IMR-90 (cell line): ENCODE results near the gene SLCO3A1. TPM values are rescaled to one million over a fixed set of nuclear protein-coding genes. Genes with fewer than 3 reads are reported as not detected.

ENCODE experiments used
- ATAC-seq: fragments of 200-7000 bp; cut with Tn5 transposase; 2 replicates; pipeline ENCODE4 v1.9.1; 2020; ENCODE audit warnings: low read depth, mild to moderate bottlenecking, moderate library complexity
- BruUV-seq: library from RNA; stranded (reverse); fragments of 400-500 nt; replicated peaks from 2 replicates; lab custom pipeline; 2021; lab: Mats Ljungman, UMichigan
- CTCF ChIA-PET: fragments of 300-600 bp; formaldehyde crosslinking; extraction: SDS; loops from one replicate; lab custom pipeline; 2021; ENCODE audit warnings: antibody characterized with exemption; lab: Yijun Ruan, JAX
- POLR2A ChIA-PET: fragments of 300-600 bp; sonication (Branson Sonifier 250); formaldehyde crosslinking; loops from one replicate; lab custom pipeline; 2022; ENCODE audit warnings: antibody characterized with exemption; ENCODE audit not compliant: unreplicated experiment; lab: Charles Lee
- DNase-seq: peaks from one replicate; pipeline ENCODE4 v3.0.0; 2013
- H2AFZ ChIP-seq: replicated peaks from 2 replicates; pipeline ENCODE3; 2013; ENCODE audit warnings: low read length, mild to moderate bottlenecking; ENCODE audit not compliant: poor library complexity
- H2AK5ac ChIP-seq: 2 replicates; pipeline ENCODE4 v1.6.1; 2013; ENCODE audit warnings: low read depth, low read length, inconsistent platforms
- H2AK9ac ChIP-seq: replicated peaks from 2 replicates; pipeline ENCODE3; 2013; ENCODE audit warnings: mild to moderate bottlenecking, low read depth, low read length, moderate library complexity; ENCODE audit not compliant: poor library complexity
- H2BK120ac ChIP-seq: 2 replicates; pipeline ENCODE4 v1.6.1; 2013; ENCODE audit warnings: low read depth, low read length, inconsistent platforms
- H2BK15ac ChIP-seq: 3 replicates; pipeline ENCODE4 v1.6.1; 2013; ENCODE audit warnings: low read depth, low read length, inconsistent platforms
- H2BK20ac ChIP-seq: 2 replicates; pipeline ENCODE4 v1.6.1; 2013; ENCODE audit warnings: low read depth, mild to moderate bottlenecking, inconsistent platforms, low read length, moderate library complexity
- H2BK5ac ChIP-seq: 2 replicates; pipeline ENCODE4 v1.6.1; 2013; ENCODE audit warnings: mild to moderate bottlenecking, low read depth, low read length, inconsistent platforms; ENCODE audit not compliant: poor library complexity, severe bottlenecking
- H3K14ac ChIP-seq: replicated peaks from 2 replicates; pipeline ENCODE4 v1.6.1; 2013; ENCODE audit warnings: low read depth, low read length, inconsistent platforms
- H3K18ac ChIP-seq: 2 replicates; pipeline ENCODE4 v1.6.1; 2013; ENCODE audit warnings: low read depth, low read length, control low read depth
- H3K23ac ChIP-seq: 2 replicates; pipeline ENCODE4 v1.6.1; 2013; ENCODE audit warnings: low read depth, low read length, inconsistent platforms
- H3K27ac ChIP-seq: 2 replicates; pipeline ENCODE4 v1.5.1; 2013; ENCODE audit warnings: mild to moderate bottlenecking, control low read depth, low read length; ENCODE audit not compliant: insufficient read depth
- H3K27me3 ChIP-seq: 2 replicates; pipeline ENCODE4 v1.6.1; 2013; ENCODE audit warnings: low read length; ENCODE audit not compliant: control insufficient read depth, insufficient read depth
- H3K36me3 ChIP-seq: 2 replicates; pipeline ENCODE4 v1.6.1; 2013; ENCODE audit warnings: low read length, mixed read lengths; ENCODE audit not compliant: control insufficient read depth, insufficient read depth
- H3K4ac ChIP-seq: 2 replicates; pipeline ENCODE4 v1.6.1; 2013; ENCODE audit warnings: low read depth, low read length, inconsistent platforms
- H3K4me1 ChIP-seq: 2 replicates; pipeline ENCODE4 v1.6.1; 2013; ENCODE audit warnings: low read length, mixed read lengths; ENCODE audit not compliant: control insufficient read depth, insufficient read depth
- H3K4me2 ChIP-seq: 2 replicates; pipeline ENCODE4 v1.6.1; 2013; ENCODE audit warnings: low read depth, mild to moderate bottlenecking, control low read depth, low read length, moderate library complexity
- H3K4me3 ChIP-seq: 2 replicates; pipeline ENCODE4 v1.5.1; 2013; ENCODE audit warnings: low read depth, mild to moderate bottlenecking, control low read depth, low read length, moderate library complexity; ENCODE audit not compliant: insufficient read depth
- H3K56ac ChIP-seq: 2 replicates; pipeline ENCODE4 v1.6.1; 2013; ENCODE audit warnings: low read length, inconsistent platforms; ENCODE audit not compliant: insufficient read depth; ENCODE audit errors: extremely low read depth
- H3K79me1 ChIP-seq, 2 experiments: 2 replicates each; pipeline ENCODE4 v1.6.1; 2013; ENCODE audit warnings: low read length in 2 of 2, inconsistent platforms in 1 of 2, low read depth in 1 of 2
- H3K9ac ChIP-seq: 2 replicates; pipeline ENCODE4 v1.6.1; 2013; ENCODE audit warnings: low read depth, low read length, control low read depth
- H3K9me1 ChIP-seq: 2 replicates; pipeline ENCODE4 v1.6.1; 2013; ENCODE audit warnings: low read length, inconsistent platforms; ENCODE audit not compliant: insufficient read depth
- H3K9me3 ChIP-seq: 2 replicates; pipeline ENCODE4 v1.6.1; 2013; ENCODE audit warnings: low read length; ENCODE audit not compliant: control insufficient read depth, insufficient read depth
- H4K20me1 ChIP-seq: 2 replicates; pipeline ENCODE4 v1.6.1; 2013; ENCODE audit warnings: low read length, inconsistent platforms; ENCODE audit not compliant: insufficient read depth
- H4K5ac ChIP-seq: 2 replicates; pipeline ENCODE4 v1.6.1; 2013; ENCODE audit warnings: mild to moderate bottlenecking, low read depth, low read length, control low read depth
- H4K8ac ChIP-seq, 2 experiments: 2 replicates each; pipeline ENCODE4 v1.6.1; 2013; ENCODE audit warnings: low read depth in 2 of 2, low read length in 2 of 2, control low read depth in 1 of 2, inconsistent platforms in 1 of 2
- H4K91ac ChIP-seq: 2 replicates; pipeline ENCODE4 v1.6.1; 2013; ENCODE audit warnings: low read depth, low read length, inconsistent platforms; ENCODE audit not compliant: insufficient read depth
- CEBPB ChIP-seq: IDR thresholded peaks from 2 replicates; pipeline ENCODE4 v1.6.1; 2012; ENCODE audit warnings: low read depth, low read length, improper control_type of control experiment
- FOS ChIP-seq: fragments of 150-350 bp; IDR thresholded peaks from 2 replicates; pipeline ENCODE4 v1.6.1; 2016; ENCODE audit warnings: low read depth, low read length
- RFX5 ChIP-seq: IDR thresholded peaks from 2 replicates; pipeline ENCODE4 v1.8.0; 2012; ENCODE audit warnings: low read depth, mild to moderate bottlenecking, low read length, moderate library complexity
- WGBS, 2 experiments: methylation state at CpG; one replicate each; pipeline versions ENCODE4 v1.1.5 to v1.1.7; 2013; ENCODE audit warnings: missing lambda C conversion rate in 2 of 2; ENCODE audit not compliant: insufficient read length in 1 of 2; ENCODE audit errors: extremely low coverage in 2 of 2; 5-methylcytosine and 5-hydroxymethylcytosine counted together
- dilution Hi-C: fragments of 300-500 bp; cut with HindIII; formaldehyde crosslinking; loops from one replicate; pipeline ENCODE4 v1.14.3; 2018; ENCODE audit warnings: low sequenced_read_pairs; ENCODE audit not compliant: unreplicated experiment
- in situ Hi-C: fragments of 300-500 bp; cut with MboI; formaldehyde crosslinking; loops from 3 replicates; pipeline ENCODE4 v1.14.3; 2019; ENCODE audit warnings: low sequenced_read_pairs, inconsistent platforms, mixed read lengths
- intact Hi-C: fragments of 100-400 bp; cut with micrococcal nuclease; formaldehyde crosslinking; loops from 2 replicates; pipeline ENCODE4 v1.10.0; 2022
- polyA plus RNA-seq, 3 experiments: library from polyadenylated mRNA; depleted of rRNA; stranded (reverse); fragments of >200 nt; gene quantifications; 2 replicates each; pipeline ENCODE4 v1.2.3, GENCODE V29; 2012; ENCODE audit warnings: low replicate concordance in 1 of 3
- total RNA-seq: library from RNA; depleted of rRNA; stranded (reverse); fragments of >200 nt; gene quantifications from 2 replicates; pipeline ENCODE4 v1.2.3, GENCODE V29; 2012

The SLCO3A1 gene
- total and polyA plus RNA-seq, 2 of the 4 experiments (the other 2 are of a cell fraction), result 4.7 to 8.1 TPM

- BruUV-seq, result no TSS peak
- H2BK5ac ChIP-seq, result no peak overlapping the region
- 80% methylated on average over 1 of the region's 3 CpGs; no CpG with 5 or more reads in 1 of the 2 experiments for WGBS, 2 experiments
- H2BK20ac ChIP-seq, result no peak overlapping the region
- H3K9ac ChIP-seq, result no peak overlapping the region
- no peaks in the 10 kb centered on the region for H4K20me1 ChIP-seq
- H3K9me3 ChIP-seq, result no peaks in the 10 kb centered on the region; the same call in 1 of the 2 replicates
- H4K91ac ChIP-seq, result no peak overlapping the region
- no peak overlapping the region for H3K4me2 ChIP-seq
- no peak overlapping the region for H3K18ac ChIP-seq
- peak; percentile 55 for DNase-seq
- no peak overlapping the region for H2AK9ac ChIP-seq
- no peaks in the 10 kb centered on the region for H3K9me1 ChIP-seq
- intact Hi-C loops (no loop called here), dilution Hi-C loops (no loop called here), in situ Hi-C loops (no loop called here)
- H2BK120ac ChIP-seq, result no peak overlapping the region
- H2AK5ac ChIP-seq, result no peak overlapping the region
- no peak overlapping the region for H4K8ac ChIP-seq
- H3K4ac ChIP-seq, result no peak overlapping the region
- no peak for TF ChIP-seq RFX5
- no peak for TF ChIP-seq FOS
- TF ChIP-seq CEBPB, result peak; percentile 53; the same call in 1 of the 2 replicates
- no peaks in the 10 kb centered on the region for H3K4me1 ChIP-seq
- H2AFZ ChIP-seq, result no peak overlapping the region
- H3K56ac ChIP-seq, result no peak overlapping the region
- no peak overlapping the region for H2BK15ac ChIP-seq
- no peaks in the 10 kb centered on the region for H3K27me3 ChIP-seq
- ATAC-seq, result peak; percentile 35
- H4K5ac ChIP-seq, result no peak overlapping the region
- no peaks in the 10 kb centered on the region for H3K79me1 ChIP-seq
- ChIA-PET CTCF (interaction anchor here (0.6 kb wide), 1 partner anchor 971 kb away, joined by 4 read pairs; no protein-coding TSS in a partner anchor), POLR2A (no interaction called here)
- no peak overlapping the region for H3K14ac ChIP-seq
- no peaks in the 10 kb centered on the region for H3K36me3 ChIP-seq
- H3K4me3 ChIP-seq, result no peak overlapping the region
- H3K27ac ChIP-seq, result no peak overlapping the region
- no peak overlapping the region for H3K23ac ChIP-seq
Observed at GRCh38 chr15:92020804-92021203, 167.3 kb downstream of the SLCO3A1 start.
